ENCODE measurements around the gene OR52I2.

- no peak for TF ChIP-seq CTCF (conservative IDR thresholded peaks at IDR 0.05; ENCODE audit: low read length)
- TF ChIP-seq EZH2phosphoT487 (IDR thresholded peaks at IDR 0.05; ENCODE audit: borderline replicate concordance): no peak
Measured at GRCh38 chr11:4615856-4616444, 34.4 kb downstream of the OR52I2 start.

Data from Loucy (cell line).